ENCODE results near the gene GRIK3. TPM values are rescaled to one million over a fixed set of nuclear protein-coding genes. Genes with fewer than 3 reads are reported as not detected.

GRIK3 gene
- total and polyA plus RNA-seq, 3 donors from 2014 or later = 0.99 to 6.3 (median 3.1) TPM

DNA sequence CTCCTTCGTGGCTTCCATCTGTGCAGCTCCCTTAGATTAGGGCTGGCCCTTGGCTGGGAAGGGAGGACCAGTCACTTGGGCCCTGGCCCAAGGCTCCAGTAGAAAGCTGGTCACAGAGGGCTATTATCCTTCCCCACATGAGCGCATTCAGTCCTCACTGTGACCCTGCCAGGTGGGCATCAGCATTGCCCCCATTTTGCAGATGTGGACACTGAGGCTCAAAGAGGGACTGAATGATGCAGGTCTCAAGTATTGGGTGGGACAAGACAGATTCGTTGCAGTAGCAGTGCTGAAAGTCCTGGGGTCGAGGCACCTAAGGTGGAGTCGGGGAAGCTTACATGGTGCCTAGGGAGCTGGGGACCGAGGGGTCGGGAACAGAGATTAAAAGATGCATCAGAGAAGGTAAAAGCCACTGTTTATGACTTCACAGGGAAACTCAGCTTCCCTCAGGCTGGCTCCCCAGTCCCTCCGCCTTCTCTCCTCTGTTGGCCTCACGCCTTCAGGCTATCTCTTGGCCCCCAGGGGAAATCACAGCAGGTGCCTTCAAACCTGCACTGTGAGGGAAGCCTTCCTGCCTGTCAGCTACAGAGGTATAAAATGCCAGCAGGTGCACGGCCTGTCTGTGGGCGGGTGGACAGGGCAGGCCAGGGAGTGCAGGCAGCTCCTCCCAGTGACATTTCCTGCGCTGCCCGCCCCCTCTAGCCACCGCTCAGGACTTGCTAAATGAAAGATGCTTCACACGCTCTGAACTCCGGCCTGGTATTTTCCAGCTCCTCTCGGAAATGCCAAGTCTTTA lies 178.4 kb downstream of the GRIK3 start:
- WGBS, 2 donors = 74 to 81% methylated on average over 17 of the region's 17 CpGs
- TF ChIP-seq, protein P1, sequence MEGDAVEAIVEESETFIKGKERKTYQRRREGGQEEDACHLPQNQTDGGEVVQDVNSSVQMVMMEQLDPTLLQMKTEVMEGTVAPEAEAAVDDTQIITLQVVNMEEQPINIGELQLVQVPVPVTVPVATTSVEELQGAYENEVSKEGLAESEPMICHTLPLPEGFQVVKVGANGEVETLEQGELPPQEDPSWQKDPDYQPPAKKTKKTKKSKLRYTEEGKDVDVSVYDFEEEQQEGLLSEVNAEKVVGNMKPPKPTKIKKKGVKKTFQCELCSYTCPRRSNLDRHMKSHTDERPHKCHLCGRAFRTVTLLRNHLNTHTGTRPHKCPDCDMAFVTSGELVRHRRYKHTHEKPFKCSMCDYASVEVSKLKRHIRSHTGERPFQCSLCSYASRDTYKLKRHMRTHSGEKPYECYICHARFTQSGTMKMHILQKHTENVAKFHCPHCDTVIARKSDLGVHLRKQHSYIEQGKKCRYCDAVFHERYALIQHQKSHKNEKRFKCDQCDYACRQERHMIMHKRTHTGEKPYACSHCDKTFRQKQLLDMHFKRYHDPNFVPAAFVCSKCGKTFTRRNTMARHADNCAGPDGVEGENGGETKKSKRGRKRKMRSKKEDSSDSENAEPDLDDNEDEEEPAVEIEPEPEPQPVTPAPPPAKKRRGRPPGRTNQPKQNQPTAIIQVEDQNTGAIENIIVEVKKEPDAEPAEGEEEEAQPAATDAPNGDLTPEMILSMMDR (IDR thresholded peaks at IDR 0.05) = no peak
- TF ChIP-seq POLR2A (IDR thresholded peaks at IDR 0.05) = no peak
- no peaks in the 10 kb centered on the region for H3K4me1 ChIP-seq
- DNase-seq = no peak
- H3K27ac ChIP-seq = no peak overlapping the region
- H3K9me3 ChIP-seq = no peaks in the 10 kb centered on the region
- intact Hi-C loops (cut with DNase I; ENCODE audit: low total_unique reads) = no loop called here
- no peaks in the 10 kb centered on the region for H3K27me3 ChIP-seq
- H3K36me3 ChIP-seq (ENCODE audit: low read depth, missing control alignments) = no peaks in the 10 kb centered on the region
- no peak overlapping the region for H3K4me3 ChIP-seq

DNA sequence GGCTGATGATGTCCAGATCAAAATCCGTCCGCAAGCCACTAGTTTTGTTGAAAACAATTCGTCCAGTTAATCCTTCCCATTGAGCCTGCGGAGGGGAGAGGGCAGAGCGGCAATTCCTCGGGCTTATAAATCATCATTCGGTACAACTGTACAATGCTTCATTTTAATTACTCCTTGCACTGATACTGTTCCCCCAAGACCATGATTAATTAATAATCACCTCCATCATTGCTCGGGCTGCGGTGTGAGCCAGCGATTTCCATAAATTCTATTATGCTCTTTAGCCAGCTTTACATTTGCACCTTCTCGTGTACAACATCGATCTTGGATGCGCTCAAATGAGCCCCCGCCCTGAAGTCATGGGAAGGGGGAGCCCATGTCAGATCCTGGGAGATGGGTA lies 180.7 kb downstream of the GRIK3 start:
- no peaks in the 10 kb centered on the region for H3K9me3 ChIP-seq
- no peaks in the 10 kb centered on the region for H3K4me1 ChIP-seq
- no peak for DNase-seq
- intact Hi-C loops (cut with DNase I; ENCODE audit: low total_unique reads) = no loop called here
- H3K27me3 ChIP-seq = no peaks in the 10 kb centered on the region
- H3K4me3 ChIP-seq = no peak overlapping the region
- H3K27ac ChIP-seq = no peak overlapping the region
- 88 to 91% methylated on average over 14 of the region's 14 CpGs for WGBS, 2 donors
- no peak for TF ChIP-seq POLR2A (IDR thresholded peaks at IDR 0.05)
- TF ChIP-seq, protein P1 (IDR thresholded peaks at IDR 0.05) = no peak
- H3K36me3 ChIP-seq (ENCODE audit: low read depth, missing control alignments) = no peaks in the 10 kb centered on the region

DNA sequence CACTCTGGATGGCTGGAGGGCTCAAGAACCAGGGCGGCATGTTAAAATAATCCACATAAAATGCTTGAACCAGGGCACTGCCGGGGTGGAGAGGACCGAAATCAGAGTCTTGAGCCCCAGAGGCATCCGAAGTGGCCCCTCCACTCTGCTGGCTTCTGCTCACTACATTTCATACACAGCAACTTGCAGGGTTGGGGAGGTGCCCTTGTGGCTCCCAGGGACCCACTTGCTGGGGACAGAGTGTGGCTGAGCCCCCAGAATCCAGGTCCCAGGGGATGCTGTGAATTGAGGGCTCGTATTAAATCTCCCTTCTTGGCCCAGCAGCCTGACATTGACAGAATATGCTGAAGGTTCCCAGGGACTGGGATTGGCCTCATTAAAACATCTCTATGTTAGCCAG lies 181.7 kb downstream of the GRIK3 start:
- no peaks in the 10 kb centered on the region for H3K27me3 ChIP-seq
- H3K36me3 ChIP-seq (ENCODE audit: low read depth, missing control alignments) = no peaks in the 10 kb centered on the region
- H3K4me3 ChIP-seq = no peak overlapping the region
- TF ChIP-seq, protein P1 (IDR thresholded peaks at IDR 0.05) = no peak
- TF ChIP-seq POLR2A (IDR thresholded peaks at IDR 0.05) = no peak
- intact Hi-C loops (cut with DNase I; ENCODE audit: low total_unique reads) = no loop called here
- WGBS, 2 donors = 94 to 100% methylated on average over 1 to 5 of the region's 5 CpGs
- H3K9me3 ChIP-seq = no peaks in the 10 kb centered on the region
- no peak for DNase-seq
- no peaks in the 10 kb centered on the region for H3K4me1 ChIP-seq
- H3K27ac ChIP-seq = no peak overlapping the region

DNA sequence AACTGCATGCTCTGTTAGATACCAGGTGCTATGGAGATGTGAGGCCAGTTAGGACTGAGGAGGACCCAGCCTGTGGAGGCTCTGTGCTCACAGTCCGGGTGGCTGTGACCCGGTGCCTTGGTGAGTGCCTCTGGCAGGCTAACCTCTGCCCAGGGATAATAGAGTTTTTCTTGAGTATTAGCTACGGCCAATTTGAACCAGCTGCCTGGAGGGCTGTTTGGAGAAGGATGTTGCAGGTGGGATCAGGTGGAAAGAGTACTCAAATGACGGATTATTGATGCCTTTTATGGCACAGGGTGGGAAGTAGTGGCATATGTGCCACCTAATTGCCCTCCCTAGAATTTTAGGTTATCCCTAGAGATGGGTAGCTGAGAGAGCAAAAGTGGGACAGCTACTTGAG lies 182.7 kb downstream of the GRIK3 start:
- no peak for DNase-seq
- Histone ChIP-seq H3K4me3 (no peak overlapping the region), H3K27me3 (no peaks in the 10 kb centered on the region), H3K36me3 (ENCODE audit: low read depth, missing control alignments) (no peaks in the 10 kb centered on the region), H3K4me1 (no peaks in the 10 kb centered on the region), H3K27ac (no peak overlapping the region), H3K9me3 (no peaks in the 10 kb centered on the region)
- no peak for TF ChIP-seq POLR2A (IDR thresholded peaks at IDR 0.05)
- TF ChIP-seq, protein P1 (IDR thresholded peaks at IDR 0.05) = no peak
- intact Hi-C loops (cut with DNase I; ENCODE audit: low total_unique reads) = no loop called here
- WGBS, 2 donors = 86 to 90% methylated on average over 4 of the region's 4 CpGs

DNA sequence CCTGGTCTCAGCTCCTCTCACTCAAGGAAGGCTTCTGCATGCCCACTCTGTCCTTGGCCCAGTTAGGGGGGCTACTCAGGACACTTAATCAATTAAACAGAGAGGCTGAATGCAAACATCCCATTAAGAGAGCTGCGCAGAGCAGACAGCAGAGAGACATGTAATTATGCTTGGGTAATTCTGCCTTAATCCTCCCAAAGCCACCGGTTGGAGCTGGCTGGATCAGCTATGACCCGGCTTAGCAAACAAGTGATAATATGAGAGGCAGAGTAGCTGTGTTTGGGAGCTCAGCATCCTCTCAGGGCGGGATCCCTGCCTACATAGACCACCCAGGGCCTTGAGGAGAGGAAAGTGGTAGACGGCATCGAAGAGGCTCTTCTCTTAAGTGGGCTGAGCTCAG lies 183.2 kb downstream of the GRIK3 start:
- Histone ChIP-seq H3K9me3 (no peaks in the 10 kb centered on the region), H3K4me1 (no peaks in the 10 kb centered on the region), H3K36me3 (ENCODE audit: low read depth, missing control alignments) (no peaks in the 10 kb centered on the region), H3K27ac (no peak overlapping the region), H3K27me3 (no peaks in the 10 kb centered on the region), H3K4me3 (no peak overlapping the region)
- 86 to 87% methylated on average over 6 of the region's 6 CpGs for WGBS, 2 donors
- TF ChIP-seq POLR2A (IDR thresholded peaks at IDR 0.05) = no peak
- TF ChIP-seq, protein P1 (IDR thresholded peaks at IDR 0.05) = no peak
- DNase-seq = no peak
- intact Hi-C loops (cut with DNase I; ENCODE audit: low total_unique reads) = no loop called here
